Muscle of back (tissue), 13 donors: Measurements from ENCODE around the gene PRPS2. TPM values are rescaled to one million over a fixed set of nuclear protein-coding genes. Genes with fewer than 3 reads are reported as not detected.

Experiments used
- DNase-seq, 3 donors: peaks; one replicate each; pipeline versions ENCODE4 v3.0.0 to v3.0.0-alpha.2; 2013
- long read RNA-seq, 9 donors: transcript quantifications; one replicate each; lab custom pipeline, GENCODE V29; 2026
- polyA plus RNA-seq, 10 donors: library from polyadenylated mRNA; unstranded; fragments of 120-200 nt; gene quantifications; one replicate each; pipeline ENCODE4 v1.2.1, GENCODE V29; 2013; ENCODE audit not compliant: insufficient read length in 10 of 10

PRPS2 gene
- 10 to 100 TPM in 5 of 10 donors, 1 to 10 TPM in 5; 8.2 to 18.0 (median 10.1) TPM for polyA plus RNA-seq
- long read RNA-seq, donor 1, partial matches to known transcripts = 0 of 4 reads
- long read RNA-seq, donor 1, other reads (novel, unspliced or antisense) = 0 of 4 reads
- long read RNA-seq, donor 2, partial matches to known transcripts = 0 of 1 reads
- long read RNA-seq, donor 2, other reads (novel, unspliced or antisense) = 0 of 1 reads
- long read RNA-seq, donor 3 = 0 reads
- long read RNA-seq, donor 4 = 0 reads
- long read RNA-seq, donor 5, partial matches to known transcripts = 0 of 2 reads
- long read RNA-seq, donor 5, other reads (novel, unspliced or antisense) = 0 of 2 reads
- long read RNA-seq, donor 6 = 0 reads
- long read RNA-seq, donor 7, partial matches to known transcripts = 0 of 3 reads
- long read RNA-seq, donor 7, other reads (novel, unspliced or antisense) = 0 of 3 reads
- long read RNA-seq, donor 8, partial matches to known transcripts = 21 of 21 reads
- long read RNA-seq, donor 8, other reads (novel, unspliced or antisense) = 0 of 21 reads
- long read RNA-seq, donor 9 = 0 reads

DNA sequence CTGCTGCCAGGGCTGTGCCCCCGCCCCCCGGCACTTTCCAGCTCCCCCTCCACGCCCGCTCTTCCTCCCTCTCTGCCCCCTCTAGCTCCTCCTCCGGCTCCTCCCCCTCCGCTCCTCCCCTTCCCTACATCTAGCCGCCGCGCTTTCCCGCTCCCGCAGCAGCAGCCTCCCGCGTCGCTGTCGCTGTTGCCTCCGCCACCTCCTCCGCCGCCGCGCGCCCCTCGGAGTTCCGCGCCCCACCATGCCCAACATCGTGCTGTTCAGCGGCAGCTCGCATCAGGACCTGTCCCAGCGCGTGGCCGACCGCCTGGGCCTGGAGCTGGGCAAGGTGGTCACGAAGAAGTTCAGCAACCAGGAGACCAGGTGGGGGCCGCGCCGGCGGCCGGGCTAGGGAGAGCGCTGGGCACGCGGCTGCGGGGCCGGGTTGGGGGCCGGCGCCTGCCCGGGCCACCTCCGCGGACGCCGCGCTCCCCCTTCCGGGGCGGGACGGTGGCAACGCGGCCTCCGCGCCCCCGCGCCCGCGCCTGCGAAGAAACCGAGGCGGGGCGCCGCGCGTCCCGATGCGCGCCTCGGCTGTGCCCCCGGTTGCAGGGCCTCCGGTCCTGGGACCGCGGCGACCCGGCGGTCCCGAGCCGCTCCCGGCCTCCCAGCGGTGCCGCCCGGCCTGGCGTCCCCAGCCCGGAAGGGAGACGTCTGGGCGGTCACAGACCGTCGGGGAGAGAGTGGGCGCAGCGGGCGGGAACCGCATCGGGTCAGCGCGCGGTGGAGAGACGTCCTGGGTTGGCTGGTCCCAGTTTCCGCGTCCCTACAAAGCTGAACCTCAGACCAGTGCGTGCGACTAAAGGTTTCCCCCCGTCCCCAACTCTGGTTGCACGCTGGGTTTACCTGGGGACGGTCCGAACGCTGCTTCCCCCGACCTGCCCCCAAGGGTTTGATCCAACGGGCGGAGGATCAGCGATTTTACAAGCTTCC is at the start of gene PRPS2:
TSS of gene PRPS2 (plus strand) at position 156 of the 972 bp plus-strand sequence. CDS start at position 242, 86 bp downstream.
- DNase-seq = peak; percentile 37 to 83 (median 58)

DNA sequence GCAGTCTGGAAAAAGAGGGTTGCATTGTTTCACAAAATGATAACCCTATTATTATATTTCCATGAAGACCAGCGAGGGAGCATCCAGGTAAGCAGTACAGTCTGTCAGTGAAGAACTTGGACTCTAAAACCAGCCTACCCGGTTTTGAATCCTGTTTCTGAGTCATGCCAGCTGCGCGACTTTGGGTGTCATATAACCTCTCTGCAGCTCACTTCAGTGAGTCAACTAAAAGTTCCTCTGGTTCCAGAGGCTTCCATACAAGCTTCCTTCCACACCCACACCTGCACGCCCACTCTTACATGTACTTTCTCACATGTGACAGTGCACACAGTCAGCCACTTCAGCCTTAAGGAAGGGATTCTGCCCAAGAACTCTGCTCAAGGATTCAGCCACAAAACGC is 49.8 kb upstream of the PRPS2 start:
- DNase-seq = no peak

DNA sequence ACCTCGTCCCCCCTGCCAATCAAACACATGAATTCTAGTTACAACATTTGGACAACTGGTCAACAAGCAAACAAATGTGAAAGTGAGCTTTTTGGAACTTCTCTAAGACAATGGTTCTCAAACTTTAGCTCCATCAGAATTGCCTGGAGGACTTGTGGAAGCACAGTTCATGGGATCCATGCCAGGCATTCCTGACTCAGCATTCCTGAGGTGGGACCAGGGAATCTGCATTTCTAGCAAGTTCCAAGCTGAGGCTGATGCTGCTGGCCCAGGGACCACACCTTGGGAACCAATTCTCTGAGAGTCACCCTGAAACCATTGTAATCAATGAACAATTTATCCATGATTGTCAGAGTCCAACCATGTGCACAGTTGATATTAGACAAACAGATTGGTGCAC is 43.8 kb upstream of the PRPS2 start:
- DNase-seq = no peak

DNA sequence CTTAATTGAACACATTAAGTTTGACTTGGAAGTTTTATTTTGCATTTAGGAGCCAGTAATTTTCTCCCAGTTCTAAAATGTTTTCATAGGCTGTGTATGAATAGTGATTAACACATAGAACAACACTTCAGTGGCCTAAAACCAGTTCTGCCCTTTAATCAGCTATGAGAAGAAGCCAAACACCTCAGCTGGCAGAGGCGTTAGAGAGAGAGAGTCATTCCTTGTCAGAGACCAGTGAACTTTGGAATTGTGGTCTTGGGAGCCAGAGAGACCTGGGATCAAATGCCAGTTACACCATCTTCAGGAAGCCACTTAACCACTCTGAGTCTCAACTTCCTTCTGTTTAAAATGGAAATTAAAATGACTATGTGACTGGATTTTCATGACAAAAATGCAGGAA is 39.3 kb upstream of the PRPS2 start:
- DNase-seq = no peak

DNA sequence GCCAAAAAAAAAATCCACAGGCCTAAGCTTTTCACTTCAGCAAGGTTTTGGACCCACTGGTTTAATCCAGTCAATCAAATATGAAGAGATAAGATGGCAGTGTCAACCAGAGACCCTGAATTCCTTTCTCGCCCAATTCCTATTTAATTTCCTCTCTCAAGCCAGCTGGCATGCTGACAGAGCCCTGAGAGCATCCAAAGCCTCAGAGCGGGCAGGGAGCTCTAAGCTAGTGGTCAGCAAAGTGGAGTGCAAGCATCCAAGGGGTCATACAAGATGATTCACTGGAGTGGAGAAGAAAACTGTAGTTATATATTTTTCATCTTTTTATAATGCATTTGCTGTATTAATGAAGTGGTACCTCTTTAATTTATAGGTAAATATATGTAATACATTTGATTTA is 37.8 kb upstream of the PRPS2 start:
- DNase-seq = no peak

DNA sequence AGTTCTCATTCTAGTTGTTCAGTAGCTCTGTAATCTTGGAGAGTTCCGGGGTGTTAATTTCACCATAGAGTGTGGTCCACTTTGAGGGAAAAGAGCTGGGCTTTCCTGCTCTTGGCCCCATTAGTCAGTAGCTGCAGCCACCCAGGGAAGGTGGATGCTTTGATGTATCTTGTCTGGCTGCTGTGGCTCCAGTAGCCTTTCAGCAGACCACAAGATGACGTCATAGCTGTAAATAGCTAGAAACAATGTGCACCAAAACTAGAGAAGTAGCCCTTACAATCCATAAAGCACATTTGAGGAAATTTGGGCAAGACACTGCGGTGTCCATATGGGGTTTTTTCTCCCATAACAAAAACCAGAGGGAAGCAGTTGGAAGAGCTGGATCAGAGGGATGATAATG is 32.9 kb upstream of the PRPS2 start:
- no peak for DNase-seq

DNA sequence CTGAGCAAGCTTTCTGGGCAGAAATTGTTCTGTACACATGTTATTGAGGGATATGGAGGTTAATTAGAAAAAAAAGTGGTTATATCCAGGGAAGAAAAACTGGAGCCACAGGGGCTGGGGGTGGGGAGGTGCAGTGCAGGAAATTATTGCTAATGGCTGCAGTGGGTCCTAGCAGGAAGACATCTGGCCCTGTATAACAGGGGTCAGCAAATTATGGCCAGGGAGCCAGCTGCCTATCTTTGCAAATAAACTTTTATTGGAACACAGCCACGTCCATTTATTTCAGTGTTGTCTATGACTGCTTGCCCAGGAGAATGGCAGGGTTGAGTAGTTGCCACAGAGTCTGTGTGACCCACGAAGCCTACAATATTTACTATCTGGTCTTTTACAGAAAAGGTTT is 23.4 kb upstream of the PRPS2 start:
- no peak for DNase-seq

DNA sequence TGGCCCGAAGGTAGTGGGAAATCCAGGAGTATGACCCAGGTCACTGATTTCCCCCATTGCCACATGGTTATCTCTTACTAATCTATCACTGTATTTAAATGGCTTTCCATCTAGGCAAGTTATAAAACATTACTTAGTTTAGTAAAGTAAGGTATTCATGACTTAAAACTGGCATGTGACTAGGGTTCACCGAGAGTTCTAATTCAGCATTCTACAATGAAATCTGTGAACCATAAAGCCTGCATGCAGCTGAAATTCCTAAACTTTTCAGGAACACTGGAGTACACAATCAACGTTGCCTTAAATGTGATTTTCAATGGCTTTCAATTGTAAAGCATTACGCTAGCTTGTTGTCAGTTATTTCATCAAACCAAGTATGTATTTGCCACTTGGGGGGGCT is 22.7 kb upstream of the PRPS2 start:
- DNase-seq = no peak

DNA sequence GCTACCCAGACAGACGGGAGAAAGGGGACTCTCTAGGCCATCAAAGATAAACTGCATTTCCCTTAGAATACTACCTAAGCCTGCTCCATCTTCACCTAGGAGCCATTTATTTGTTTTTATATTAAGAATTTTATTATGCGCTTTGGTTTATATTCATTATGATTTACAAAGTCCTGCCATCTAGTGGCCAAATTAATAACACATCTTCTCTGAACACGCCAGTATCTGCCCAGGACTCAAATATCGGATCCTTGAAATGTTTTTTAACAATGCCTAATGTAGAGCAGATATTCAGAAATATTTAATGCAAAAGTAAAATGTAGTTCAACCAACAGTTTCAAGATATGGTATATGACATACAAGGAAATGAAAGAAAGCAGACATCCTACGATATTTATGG is 20.8 kb upstream of the PRPS2 start:
- peak in 2 of 3 donors; percentile 10 to 24 for DNase-seq

DNA sequence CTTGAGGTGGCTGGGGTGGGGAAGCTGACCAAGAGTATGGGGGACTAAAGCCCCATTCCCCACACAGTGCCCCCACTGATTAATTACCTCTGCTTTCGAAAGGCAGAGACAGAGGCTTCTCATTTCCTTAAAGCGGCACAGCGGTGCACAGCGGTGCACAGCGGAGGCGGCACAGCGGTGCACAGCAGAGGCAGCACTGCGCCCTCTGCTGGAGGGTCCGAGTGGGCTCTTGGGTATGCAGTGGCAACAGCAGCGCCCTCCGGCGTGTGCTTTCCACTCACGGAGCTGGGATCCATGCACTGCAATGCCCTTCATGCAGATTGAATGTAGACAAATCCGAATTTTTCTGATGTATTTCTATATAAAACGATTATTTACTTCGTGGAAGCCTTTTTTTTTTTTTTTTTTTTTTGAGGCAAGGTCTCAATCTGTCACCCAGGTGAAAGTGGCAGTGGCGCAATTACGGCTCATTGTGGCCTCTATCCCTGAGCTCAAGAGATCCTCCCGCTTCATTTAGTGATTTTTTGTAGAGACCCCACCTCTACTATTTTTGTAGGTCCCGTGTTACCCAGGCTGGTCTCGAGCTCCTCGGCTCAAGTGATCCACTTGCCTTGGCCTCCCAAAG is 19.7 kb upstream of the PRPS2 start:
- DNase-seq = peak in 2 of 3 donors; percentile 17 to 22

DNA sequence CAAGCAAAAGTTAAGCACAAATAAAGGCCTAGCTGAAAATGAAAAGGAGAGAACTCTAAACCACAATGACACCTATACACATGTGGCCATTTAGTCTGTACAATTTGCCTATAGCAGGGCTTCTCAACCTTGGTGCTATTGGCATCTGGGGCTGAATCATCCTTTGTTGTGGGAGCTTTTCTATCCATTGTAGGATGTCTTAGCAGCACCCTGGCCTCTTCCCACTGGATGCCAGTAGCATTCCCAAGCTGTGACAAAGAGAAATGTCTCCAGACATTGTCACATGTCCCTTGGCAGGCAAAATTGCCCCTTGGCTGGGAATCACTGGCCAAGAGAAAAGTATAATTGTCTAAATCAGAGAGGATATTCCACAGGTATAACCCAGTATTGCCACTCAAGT is 13.5 kb upstream of the PRPS2 start:
- no peak for DNase-seq

DNA sequence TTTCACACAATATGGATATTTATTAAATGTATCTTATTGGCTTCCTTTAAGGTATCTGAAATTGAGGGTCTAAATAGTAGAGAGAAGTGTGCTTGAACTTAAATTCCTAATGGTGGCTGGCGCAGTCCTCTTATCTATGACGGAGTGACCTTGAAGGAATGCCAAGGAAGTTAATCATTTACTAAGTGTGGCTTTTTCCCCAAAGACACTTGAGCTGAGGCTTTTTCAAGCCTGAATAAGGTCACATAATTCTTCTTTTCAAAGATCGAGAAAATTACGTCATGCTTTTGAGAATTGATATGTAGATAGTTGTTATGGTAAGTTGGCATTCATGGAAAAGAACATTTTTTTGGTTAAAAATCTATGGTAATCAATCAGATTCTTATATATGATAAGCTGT is 11.7 kb upstream of the PRPS2 start:
- no peak for DNase-seq

DNA sequence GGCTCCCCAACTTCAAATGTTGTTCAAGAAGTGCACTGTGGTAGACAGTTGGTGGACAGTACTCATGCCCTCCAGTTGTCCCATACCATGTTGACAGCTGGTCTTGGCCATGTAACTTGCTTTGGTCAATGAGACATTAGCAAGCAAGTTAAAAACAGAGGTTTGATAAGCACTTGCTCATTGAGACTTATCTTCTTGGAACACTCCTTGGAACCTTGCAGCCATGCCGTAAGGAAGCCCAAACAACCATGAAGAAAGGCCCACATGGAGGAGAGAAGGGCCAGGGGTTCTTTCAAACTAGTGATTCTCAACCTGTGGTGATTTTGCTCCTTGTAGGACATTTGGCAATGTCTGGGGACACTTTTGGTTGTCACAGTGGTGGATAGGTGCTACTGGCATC is 2.6 kb upstream of the PRPS2 start:
- no peak for DNase-seq

DNA sequence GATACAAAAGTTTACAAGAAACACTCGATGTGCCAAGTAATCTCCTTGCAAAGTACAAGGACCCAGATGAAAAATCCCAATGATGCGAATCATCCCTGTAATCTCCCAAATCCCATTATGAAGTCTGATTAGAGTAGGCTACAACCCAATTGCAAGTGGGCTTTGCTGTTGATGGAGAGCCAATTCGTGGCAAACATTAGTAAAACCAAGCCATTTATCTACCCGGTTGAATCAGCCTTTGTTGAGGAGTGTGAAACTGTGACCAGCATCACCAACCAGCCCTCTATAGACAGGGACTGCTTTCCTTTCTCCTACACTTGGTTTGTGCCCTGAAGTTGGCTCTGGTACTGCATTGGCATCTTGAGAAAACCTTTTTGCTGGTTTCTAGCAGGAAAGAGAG is 1.2 kb upstream of the PRPS2 start:
- no peak for DNase-seq

DNA sequence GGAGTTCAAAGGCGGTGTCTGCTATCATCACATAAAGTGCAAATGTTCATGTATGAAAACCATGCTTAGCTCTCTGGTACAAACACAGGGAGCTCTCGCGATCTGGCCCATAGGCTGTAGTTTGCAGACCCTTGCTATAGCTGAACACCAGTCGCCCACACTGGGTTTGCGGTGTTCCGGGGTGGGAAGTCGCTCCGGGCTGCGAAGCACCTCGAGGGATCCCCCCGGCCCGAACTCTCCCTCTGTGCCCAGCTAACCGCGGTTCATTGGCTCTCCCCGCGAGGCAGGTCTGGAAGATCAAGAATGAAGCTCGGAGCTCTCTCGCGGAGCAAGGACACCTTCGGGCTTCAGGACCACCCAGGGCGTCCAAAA is 341 bp upstream of the PRPS2 start:
- DNase-seq = no peak

DNA sequence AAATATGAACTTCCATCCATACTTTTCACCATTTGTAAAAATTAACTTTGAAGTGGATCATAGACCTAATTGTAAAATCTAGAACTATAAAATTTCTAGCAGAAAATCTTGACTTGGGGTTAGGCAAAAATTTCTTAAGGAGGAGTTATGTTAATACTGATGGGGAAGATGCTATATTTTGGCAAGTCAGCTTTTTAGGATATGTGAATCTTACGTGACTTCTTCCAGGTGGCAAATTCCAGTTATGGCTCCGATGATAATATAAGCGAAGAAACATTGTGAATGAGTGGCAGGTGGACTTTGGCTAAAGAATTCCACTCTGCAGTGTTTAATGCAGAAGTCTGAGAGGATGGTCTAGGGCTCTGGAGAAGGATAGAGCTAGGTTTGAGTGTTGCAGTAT is 1.5 kb downstream of the PRPS2 start:
- DNase-seq = no peak

DNA sequence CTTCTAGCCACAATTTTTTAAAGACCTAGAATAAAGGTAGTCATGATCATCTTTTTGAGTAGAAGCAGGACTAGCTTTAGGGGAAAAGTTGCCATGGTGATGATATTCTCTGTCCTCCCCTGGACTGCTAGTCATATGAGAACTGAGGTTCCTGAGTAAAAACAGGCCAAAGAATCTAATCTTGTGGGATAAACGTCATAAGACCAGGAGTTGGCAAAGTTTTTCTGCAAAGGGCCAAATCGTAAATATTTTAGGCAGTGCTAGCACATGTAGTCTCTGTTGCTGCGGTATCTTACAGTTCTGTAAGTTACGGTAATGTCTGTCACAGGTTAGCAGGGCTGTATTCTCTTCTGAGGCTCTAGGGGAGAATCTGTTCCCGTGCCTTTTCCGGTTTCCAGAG is 3.4 kb downstream of the PRPS2 start:
- no peak for DNase-seq

DNA sequence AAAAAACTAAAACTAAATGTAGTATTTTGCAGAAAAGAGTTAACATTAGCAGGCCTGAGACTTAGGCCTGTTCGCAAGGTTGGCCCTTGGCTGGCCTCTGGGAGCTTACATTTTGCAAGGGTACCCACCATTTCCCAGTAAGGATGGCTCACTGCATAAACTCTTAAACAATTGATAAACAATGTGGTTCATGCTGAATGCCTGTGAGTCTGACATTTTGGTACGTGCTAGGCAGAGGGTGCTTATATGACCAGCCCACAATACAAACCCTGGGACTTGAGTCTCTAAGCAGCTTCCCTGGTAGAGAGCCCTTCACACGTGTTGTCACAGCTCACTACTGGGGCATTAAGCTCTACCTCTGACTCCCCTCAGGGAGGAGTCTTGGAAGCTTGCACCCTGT is 7.4 kb downstream of the PRPS2 start:
- no peak for DNase-seq

DNA sequence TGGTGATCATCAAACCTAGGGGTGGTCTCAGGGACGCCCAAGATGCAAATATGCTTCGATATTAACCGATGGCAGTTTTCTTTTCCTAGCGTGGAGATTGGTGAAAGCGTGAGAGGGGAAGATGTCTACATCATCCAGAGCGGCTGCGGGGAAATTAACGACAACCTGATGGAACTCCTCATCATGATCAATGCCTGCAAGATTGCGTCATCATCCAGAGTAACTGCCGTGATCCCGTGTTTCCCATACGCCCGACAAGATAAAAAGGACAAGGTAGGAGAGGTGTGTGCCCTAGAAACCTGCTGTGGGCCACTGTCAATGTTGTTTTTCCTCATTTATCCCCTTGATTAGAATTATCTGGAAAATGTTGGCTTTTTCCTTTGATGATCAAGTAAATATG is 7.9 kb downstream of the PRPS2 start:
- no peak for DNase-seq

DNA sequence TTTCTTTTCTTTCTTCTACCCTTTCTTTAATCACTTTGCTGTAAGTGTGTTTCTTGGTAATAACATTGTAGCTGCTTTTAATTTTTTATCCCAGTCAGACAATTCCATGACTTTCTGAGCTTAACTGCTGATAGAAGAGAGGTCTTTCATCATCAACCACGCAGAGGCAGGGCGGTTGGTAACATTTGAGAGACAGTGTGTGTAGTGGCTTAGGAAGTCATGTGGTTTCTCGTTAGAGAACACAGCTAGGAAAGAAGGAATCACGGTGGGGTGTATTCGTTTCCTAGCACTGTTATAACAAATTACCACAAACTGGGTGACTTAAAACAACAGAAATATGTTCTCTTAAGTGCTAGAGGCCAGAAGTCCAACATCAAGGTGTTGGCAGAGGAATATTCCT is 11.5 kb downstream of the PRPS2 start:
- no peak for DNase-seq

DNA sequence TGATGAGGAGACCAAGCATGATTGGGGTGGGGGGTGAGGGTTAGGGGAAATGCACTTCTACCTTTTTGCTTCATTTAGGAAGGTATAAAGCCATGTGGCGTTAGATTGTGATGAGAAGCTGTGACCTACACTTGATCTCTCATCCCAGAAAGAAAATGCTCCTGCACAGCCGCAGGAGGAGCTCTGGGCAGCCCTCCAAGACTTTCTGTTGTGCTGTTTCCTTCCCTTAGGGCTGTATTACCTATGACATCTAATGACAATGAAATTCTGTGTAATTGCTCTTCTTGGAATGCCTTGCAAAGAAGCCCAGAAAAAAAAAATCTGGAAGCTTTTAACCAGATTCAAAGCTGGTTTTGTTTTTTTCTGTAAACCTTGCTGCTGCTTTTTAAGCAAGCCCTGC is 13.4 kb downstream of the PRPS2 start:
- peak in 1 of 3 donors; percentile 4 for DNase-seq

DNA sequence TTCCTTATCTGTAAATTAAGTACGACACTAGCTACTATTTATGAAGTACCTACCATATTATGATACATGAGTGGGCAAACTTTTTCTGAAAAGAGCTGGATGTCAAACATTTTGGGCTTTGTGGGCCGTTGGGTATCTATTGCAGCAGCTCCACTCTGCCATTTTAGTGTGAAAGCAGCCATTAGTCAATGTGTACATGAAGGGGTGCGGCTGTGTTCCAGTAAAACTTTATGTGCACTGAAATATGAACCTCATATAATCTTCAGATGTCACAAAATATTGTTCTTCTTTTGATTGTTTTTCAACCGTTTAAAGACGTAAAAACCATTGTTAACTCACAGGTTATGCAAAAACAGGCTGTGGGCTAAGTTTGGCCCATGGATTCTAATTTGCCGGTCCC is 14.1 kb downstream of the PRPS2 start:
- DNase-seq = no peak
